Measurements from ENCODE around the gene TRPM2. TPM values are rescaled to one million over a fixed set of nuclear protein-coding genes. Genes with fewer than 3 reads are reported as not detected.

Gene TRPM2
- total and polyA plus RNA-seq, 2 of the 4 experiments (the other 2 are of a cell fraction) = not detected

DNA sequence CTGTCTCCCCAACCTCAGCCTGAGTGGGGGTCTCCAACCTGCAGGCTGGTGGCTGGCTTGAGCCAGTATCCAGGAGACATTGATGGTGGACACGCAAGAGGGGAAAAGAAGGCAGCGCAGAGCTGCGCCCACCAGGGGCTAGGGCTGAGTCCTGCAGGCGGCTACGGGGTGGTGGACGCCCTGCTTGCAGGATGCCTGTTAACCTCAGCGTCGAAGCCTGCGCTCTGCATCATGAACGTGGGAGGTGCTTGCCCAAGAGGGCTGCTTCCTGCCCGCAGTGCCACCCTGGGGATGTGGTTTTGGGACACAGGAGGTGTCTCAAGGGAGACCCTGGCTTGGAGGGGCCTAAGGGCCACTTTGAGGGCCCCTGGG is 25.8 kb upstream of the TRPM2 start:
- Histone ChIP-seq H3K4me1 (ENCODE audit: control insufficient read depth, insufficient read depth, low read length) (no peaks in the 10 kb centered on the region), H2AK9ac (replicated peaks; ENCODE audit: low read depth, low read length, poor library complexity) (no peak overlapping the region), H3K79me1 (ENCODE audit: low read depth in 1 of 2, low read length in 2 of 2) (no peaks in the 10 kb centered on the region), H3K56ac (ENCODE audit: extremely low read depth, insufficient read depth, low read length) (no peak overlapping the region), H3K23ac (ENCODE audit: low read depth, low read length) (no peak overlapping the region), H3K4me2 (ENCODE audit: low read depth, low read length) (no peak overlapping the region), H3K18ac (ENCODE audit: low read depth, low read length) (no peak overlapping the region), H3K36me3 (ENCODE audit: control insufficient read depth, insufficient read depth, low read length) (peaks cover 41% of the 10 kb centered on the region), H2AFZ (replicated peaks; ENCODE audit: low read length, poor library complexity) (no peak overlapping the region), H4K5ac (ENCODE audit: low read depth, low read length) (no peak overlapping the region), H2BK120ac (ENCODE audit: low read depth, low read length) (no peak overlapping the region), H3K14ac (replicated peaks; ENCODE audit: low read depth, low read length) (no peak overlapping the region), H3K9me1 (ENCODE audit: insufficient read depth, low read length) (no peaks in the 10 kb centered on the region), H3K27me3 (ENCODE audit: control insufficient read depth, insufficient read depth, low read length) (no peaks in the 10 kb centered on the region), H2BK15ac (ENCODE audit: low read depth, low read length) (no peak overlapping the region), H3K27ac (ENCODE audit: insufficient read depth, low read length) (no peak overlapping the region), H2BK5ac (ENCODE audit: low read depth, low read length, poor library complexity, severe bottlenecking) (no peak overlapping the region), H2BK20ac (ENCODE audit: low read depth, low read length) (no peak overlapping the region), H4K20me1 (ENCODE audit: insufficient read depth, low read length) (peaks cover 11% of the 10 kb centered on the region), H2AK5ac (ENCODE audit: low read depth, low read length) (no peak overlapping the region), H3K4me3 (ENCODE audit: insufficient read depth, low read depth, low read length) (no peak overlapping the region), H3K4ac (ENCODE audit: low read depth, low read length) (no peak overlapping the region), H4K8ac (ENCODE audit: low read depth in 2 of 2, low read length in 2 of 2) (no peak overlapping the region), H3K9ac (ENCODE audit: low read depth, low read length) (no peak overlapping the region), H4K91ac (ENCODE audit: insufficient read depth, low read depth, low read length) (no peak overlapping the region), H3K9me3 (ENCODE audit: control insufficient read depth, insufficient read depth, low read length) (no peaks in the 10 kb centered on the region)
- ChIA-PET CTCF (no interaction called here), POLR2A (ENCODE audit: unreplicated experiment) (no interaction called here)
- ATAC-seq (ENCODE audit: low read depth) = no peak
- in situ Hi-C loops (cut with MboI; ENCODE audit: low sequenced_read_pairs) (no loop called here), intact Hi-C loops (cut with micrococcal nuclease) (no loop called here), dilution Hi-C loops (cut with HindIII; ENCODE audit: low sequenced_read_pairs, unreplicated experiment) (no loop called here)
- WGBS, 2 experiments (ENCODE audit: extremely low coverage in 2 of 2, insufficient read length in 1 of 2) = no CpG with 5 or more reads among the region's 11 CpGs
- no peak for DNase-seq
- BruUV-seq (replicated peaks) = no TSS peak
- TF ChIP-seq MXI1 (IDR thresholded peaks at IDR 0.05; ENCODE audit: borderline replicate concordance, low read depth, low read length) = no peak
- no peak for TF ChIP-seq FOS (IDR thresholded peaks at IDR 0.05; ENCODE audit: low read depth, low read length)
- TF ChIP-seq MAFK (IDR thresholded peaks at IDR 0.05; ENCODE audit: low read depth, low read length) = no peak
- TF ChIP-seq BHLHE40 (IDR thresholded peaks at IDR 0.05; ENCODE audit: low read depth, low read length) = no peak
- TF ChIP-seq RFX5 (IDR thresholded peaks at IDR 0.05; ENCODE audit: low read depth, low read length) = no peak
- TF ChIP-seq RCOR1 (IDR thresholded peaks at IDR 0.05; ENCODE audit: insufficient replicate concordance, low read length) = no peak
- TF ChIP-seq, protein P1, sequence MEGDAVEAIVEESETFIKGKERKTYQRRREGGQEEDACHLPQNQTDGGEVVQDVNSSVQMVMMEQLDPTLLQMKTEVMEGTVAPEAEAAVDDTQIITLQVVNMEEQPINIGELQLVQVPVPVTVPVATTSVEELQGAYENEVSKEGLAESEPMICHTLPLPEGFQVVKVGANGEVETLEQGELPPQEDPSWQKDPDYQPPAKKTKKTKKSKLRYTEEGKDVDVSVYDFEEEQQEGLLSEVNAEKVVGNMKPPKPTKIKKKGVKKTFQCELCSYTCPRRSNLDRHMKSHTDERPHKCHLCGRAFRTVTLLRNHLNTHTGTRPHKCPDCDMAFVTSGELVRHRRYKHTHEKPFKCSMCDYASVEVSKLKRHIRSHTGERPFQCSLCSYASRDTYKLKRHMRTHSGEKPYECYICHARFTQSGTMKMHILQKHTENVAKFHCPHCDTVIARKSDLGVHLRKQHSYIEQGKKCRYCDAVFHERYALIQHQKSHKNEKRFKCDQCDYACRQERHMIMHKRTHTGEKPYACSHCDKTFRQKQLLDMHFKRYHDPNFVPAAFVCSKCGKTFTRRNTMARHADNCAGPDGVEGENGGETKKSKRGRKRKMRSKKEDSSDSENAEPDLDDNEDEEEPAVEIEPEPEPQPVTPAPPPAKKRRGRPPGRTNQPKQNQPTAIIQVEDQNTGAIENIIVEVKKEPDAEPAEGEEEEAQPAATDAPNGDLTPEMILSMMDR (conservative IDR thresholded peaks at IDR 0.05; ENCODE audit: low read depth, low read length) = no peak
- no peak for TF ChIP-seq RAD21 (IDR thresholded peaks at IDR 0.05; ENCODE audit: low read length)
- TF ChIP-seq CHD1 (IDR thresholded peaks at IDR 0.05; ENCODE audit: low read depth, low read length) = no peak
- no peak for TF ChIP-seq SMC3 (IDR thresholded peaks at IDR 0.05; ENCODE audit: low read depth, low read length)
- TF ChIP-seq CEBPB (IDR thresholded peaks at IDR 0.05; ENCODE audit: low read depth, low read length) = no peak
- TF ChIP-seq MAZ (IDR thresholded peaks at IDR 0.05; ENCODE audit: borderline replicate concordance, low read depth, low read length) = no peak
- TF ChIP-seq, protein P2, sequence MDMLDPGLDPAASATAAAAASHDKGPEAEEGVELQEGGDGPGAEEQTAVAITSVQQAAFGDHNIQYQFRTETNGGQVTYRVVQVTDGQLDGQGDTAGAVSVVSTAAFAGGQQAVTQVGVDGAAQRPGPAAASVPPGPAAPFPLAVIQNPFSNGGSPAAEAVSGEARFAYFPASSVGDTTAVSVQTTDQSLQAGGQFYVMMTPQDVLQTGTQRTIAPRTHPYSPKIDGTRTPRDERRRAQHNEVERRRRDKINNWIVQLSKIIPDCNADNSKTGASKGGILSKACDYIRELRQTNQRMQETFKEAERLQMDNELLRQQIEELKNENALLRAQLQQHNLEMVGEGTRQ (IDR thresholded peaks at IDR 0.05; ENCODE audit: low read depth, low read length) = no peak
- no peak for TF ChIP-seq ELK1 (IDR thresholded peaks at IDR 0.05; ENCODE audit: borderline replicate concordance, low read depth, low read length)
- TF ChIP-seq POLR2A (IDR thresholded peaks at IDR 0.05; ENCODE audit: low read depth, low read length) = no peak
- TF ChIP-seq NFE2L2 (IDR thresholded peaks at IDR 0.05; ENCODE audit: low read depth, low read length) = no peak

Measured in IMR-90 (cell line).